ENCODE measurements around the gene MRPS6. TPM values are rescaled to one million over a fixed set of nuclear protein-coding genes. Genes with fewer than 3 reads are reported as not detected.

MRPS6 gene
- total and polyA plus RNA-seq, 10 donors: 18.7 to 74.9 (median 37.7) TPM

DNA sequence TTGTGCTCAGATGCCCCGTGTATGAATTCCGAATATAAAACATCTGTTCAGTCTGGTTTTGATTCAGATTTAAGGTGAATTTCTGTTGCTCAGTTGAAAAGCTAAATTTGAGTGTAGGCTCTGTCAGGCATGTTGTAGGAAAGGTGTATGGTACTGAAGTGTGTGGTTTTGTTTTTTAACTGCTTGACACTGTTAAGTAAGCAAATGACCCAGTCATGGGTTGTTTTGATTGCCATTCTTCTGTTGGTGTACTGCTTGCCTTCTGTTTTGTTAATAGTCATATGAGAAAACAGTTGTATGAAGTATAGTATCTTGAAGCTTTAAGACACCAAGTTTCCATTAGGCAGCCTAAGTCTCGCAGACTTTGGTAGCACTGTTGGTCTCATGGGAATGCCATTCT lies 10.0 kb downstream of the MRPS6 start:
- no peak for TF ChIP-seq POLR2AphosphoS5 (IDR thresholded peaks at IDR 0.05)
- no peak for TF ChIP-seq POLR2A (IDR thresholded peaks at IDR 0.05)
- TF ChIP-seq, protein P1, sequence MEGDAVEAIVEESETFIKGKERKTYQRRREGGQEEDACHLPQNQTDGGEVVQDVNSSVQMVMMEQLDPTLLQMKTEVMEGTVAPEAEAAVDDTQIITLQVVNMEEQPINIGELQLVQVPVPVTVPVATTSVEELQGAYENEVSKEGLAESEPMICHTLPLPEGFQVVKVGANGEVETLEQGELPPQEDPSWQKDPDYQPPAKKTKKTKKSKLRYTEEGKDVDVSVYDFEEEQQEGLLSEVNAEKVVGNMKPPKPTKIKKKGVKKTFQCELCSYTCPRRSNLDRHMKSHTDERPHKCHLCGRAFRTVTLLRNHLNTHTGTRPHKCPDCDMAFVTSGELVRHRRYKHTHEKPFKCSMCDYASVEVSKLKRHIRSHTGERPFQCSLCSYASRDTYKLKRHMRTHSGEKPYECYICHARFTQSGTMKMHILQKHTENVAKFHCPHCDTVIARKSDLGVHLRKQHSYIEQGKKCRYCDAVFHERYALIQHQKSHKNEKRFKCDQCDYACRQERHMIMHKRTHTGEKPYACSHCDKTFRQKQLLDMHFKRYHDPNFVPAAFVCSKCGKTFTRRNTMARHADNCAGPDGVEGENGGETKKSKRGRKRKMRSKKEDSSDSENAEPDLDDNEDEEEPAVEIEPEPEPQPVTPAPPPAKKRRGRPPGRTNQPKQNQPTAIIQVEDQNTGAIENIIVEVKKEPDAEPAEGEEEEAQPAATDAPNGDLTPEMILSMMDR (IDR thresholded peaks at IDR 0.05 in 8 of 11, conservative IDR thresholded peaks at IDR 0.05 in 3 of 11): no peak

DNA sequence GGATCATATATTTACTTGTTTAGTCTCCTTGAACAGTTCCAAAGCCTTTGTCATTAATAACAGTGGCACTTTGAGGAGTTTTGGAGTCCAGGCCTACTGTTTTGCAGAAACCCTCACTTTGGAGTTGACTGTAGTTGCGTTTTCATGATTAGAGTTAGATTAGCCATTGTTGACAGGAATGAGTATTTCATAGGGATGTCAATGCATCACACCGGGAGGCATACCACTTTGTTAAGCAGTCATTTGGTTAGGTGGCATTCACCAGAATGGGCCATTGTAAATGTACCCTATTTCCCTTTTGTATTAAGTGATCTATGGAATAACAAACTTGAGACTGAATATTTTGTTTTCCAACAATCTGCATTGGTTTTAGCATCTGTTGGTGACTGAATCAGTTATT lies 11.8 kb downstream of the MRPS6 start:
- Histone ChIP-seq H3K4me3 (no peak overlapping the region), H3K36me3 (peaks cover 0 to 12% (median 0%) of the 10 kb centered on the region in 6 donors), H3K4me1 (peaks cover 0 to 66% (median 8%) of the 10 kb centered on the region in 6 donors), H3K27ac (no peak overlapping the region), H3K27me3 (replicated peaks in 1 of 7) (no peaks in the 10 kb centered on the region), H3K9me3 (no peaks in the 10 kb centered on the region)
- intact Hi-C loops (cut with DNase I; ENCODE audit: low total_unique reads): no loop called here
- WGBS, 5 donors: 89 to 95% (median 92%) methylated on average over 2 of the region's 2 CpGs
- no peak for TF ChIP-seq POLR2AphosphoS5 (IDR thresholded peaks at IDR 0.05)
- no peak for TF ChIP-seq POLR2A (IDR thresholded peaks at IDR 0.05)
- TF ChIP-seq, protein P1 (IDR thresholded peaks at IDR 0.05 in 8 of 11, conservative IDR thresholded peaks at IDR 0.05 in 3 of 11): no peak
- DNase-seq: no peak

More for the DNA sequence above, 10.0 kb downstream of the MRPS6 start:
- Histone ChIP-seq H3K27me3 (replicated peaks in 1 of 7) (no peaks in the 10 kb centered on the region), H3K4me1 (peaks cover 4 to 69% (median 24%) of the 10 kb centered on the region in 6 donors), H3K27ac (no peak overlapping the region), H3K36me3 (peaks cover 0 to 9% (median 0%) of the 10 kb centered on the region in 6 donors), H3K9me3 (no peaks in the 10 kb centered on the region), H3K4me3 (no peak overlapping the region)
- WGBS, 5 donors: 77 to 95% (median 92%) methylated on average over 3 of the region's 3 CpGs
- intact Hi-C loops (cut with DNase I; ENCODE audit: low total_unique reads): no loop called here
- no peak for DNase-seq

DNA sequence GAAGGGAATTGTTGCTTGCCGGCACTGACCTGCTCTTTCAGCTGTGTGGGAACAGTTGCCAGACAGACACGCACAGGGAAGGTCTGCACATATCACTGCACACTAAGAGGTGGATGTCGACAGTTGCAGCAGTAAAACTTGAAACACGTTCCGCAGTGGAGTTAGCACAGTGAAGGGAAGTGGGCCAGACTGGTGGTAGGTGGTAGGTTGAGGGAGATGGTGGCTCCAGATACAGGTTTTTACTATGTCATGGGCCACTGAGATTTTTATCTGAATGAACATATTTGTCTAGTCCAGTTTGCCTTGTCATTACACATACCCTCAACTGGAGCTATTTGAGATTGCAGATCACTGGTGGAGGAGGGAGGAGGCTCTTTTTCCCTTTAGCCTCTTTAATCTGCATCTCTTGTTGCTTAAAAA lies 13.5 kb downstream of the MRPS6 start:
- WGBS, 5 donors: 73 to 84% (median 81%) methylated on average over 5 of the region's 5 CpGs
- TF ChIP-seq, protein P1 (IDR thresholded peaks at IDR 0.05 in 8 of 11, conservative IDR thresholded peaks at IDR 0.05 in 3 of 11): no peak
- TF ChIP-seq POLR2AphosphoS5 (IDR thresholded peaks at IDR 0.05) (no peak), POLR2A (IDR thresholded peaks at IDR 0.05) (no peak)
- peaks cover 0 to 12% (median 0%) of the 10 kb centered on the region in 6 donors for H3K36me3 ChIP-seq
- H3K27ac ChIP-seq: no peak overlapping the region
- no peak for DNase-seq
- peaks cover 4 to 72% (median 8%) of the 10 kb centered on the region in 6 donors for H3K4me1 ChIP-seq
- H3K4me3 ChIP-seq: no peak overlapping the region
- no peaks in the 10 kb centered on the region for H3K9me3 ChIP-seq
- H3K27me3 ChIP-seq (replicated peaks in 1 of 7): no peaks in the 10 kb centered on the region
- intact Hi-C loops (cut with DNase I; ENCODE audit: low total_unique reads): no loop called here

DNA sequence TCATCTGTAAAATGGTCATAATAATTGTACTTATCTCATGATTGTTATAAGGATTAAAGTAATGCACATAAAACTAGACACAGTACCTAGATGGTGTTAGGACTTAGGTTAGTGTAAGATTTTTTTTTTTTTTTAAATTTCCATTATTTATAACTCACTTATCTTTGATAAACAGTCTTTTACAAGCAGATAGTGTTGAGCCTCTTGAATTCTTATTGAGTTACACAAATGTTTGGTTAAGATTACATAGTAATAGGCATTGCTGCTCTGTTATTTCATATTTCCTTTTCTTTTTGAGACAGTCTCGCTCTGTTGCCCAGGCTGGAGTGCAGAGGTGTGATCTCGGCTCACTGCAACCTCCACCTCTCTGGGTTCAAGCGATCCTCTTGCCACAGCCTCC lies 15.4 kb downstream of the MRPS6 start:
- Histone ChIP-seq H3K36me3 (peaks cover 0 to 3% (median 0%) of the 10 kb centered on the region in 6 donors), H3K27ac (no peak overlapping the region), H3K9me3 (no peaks in the 10 kb centered on the region), H3K4me3 (no peak overlapping the region), H3K4me1 (peaks cover 3 to 76% (median 13%) of the 10 kb centered on the region in 6 donors), H3K27me3 (replicated peaks in 1 of 7) (no peaks in the 10 kb centered on the region)
- 89 to 98% (median 95%) methylated on average over 3 of the region's 3 CpGs for WGBS, 5 donors
- TF ChIP-seq, protein P1 (IDR thresholded peaks at IDR 0.05 in 8 of 11, conservative IDR thresholded peaks at IDR 0.05 in 3 of 11): no peak
- no peak for TF ChIP-seq POLR2A (IDR thresholded peaks at IDR 0.05)
- no peak for TF ChIP-seq POLR2AphosphoS5 (IDR thresholded peaks at IDR 0.05)
- intact Hi-C loops (cut with DNase I; ENCODE audit: low total_unique reads): no loop called here
- no peak for DNase-seq

All from spleen (tissue), 11 donors.